ENCODE results near the gene EBF3.

The EBF3 gene

GRCh38 chr10:129839285-129840195, 124.5 kb downstream of the EBF3 start:
- H3K4me3 ChIP-seq (replicated peaks; ENCODE audit: low read depth, low read length): no peak overlapping the region
- no peak for TF ChIP-seq CTCF (IDR thresholded peaks at IDR 0.05; ENCODE audit: low read depth, low read length, missing control alignments)
- DNase-seq (ENCODE audit: extremely low read depth, low read depth): no peak

GRCh38 chr10:129838794-129839193, 125.3 kb downstream of the EBF3 start:
- H3K4me3 ChIP-seq (replicated peaks; ENCODE audit: low read depth, low read length): no peak overlapping the region
- DNase-seq (ENCODE audit: extremely low read depth, low read depth): no peak
- TF ChIP-seq CTCF (IDR thresholded peaks at IDR 0.05; ENCODE audit: low read depth, low read length, missing control alignments): no peak

GRCh38 chr10:129837909-129838582, 126.0 kb downstream of the EBF3 start:
- TF ChIP-seq CTCF (IDR thresholded peaks at IDR 0.05; ENCODE audit: low read depth, low read length, missing control alignments): no peak
- H3K4me3 ChIP-seq (replicated peaks; ENCODE audit: low read depth, low read length): no peak overlapping the region

GRCh38 chr10:129836253-129836652, 127.8 kb downstream of the EBF3 start:
- TF ChIP-seq CTCF (IDR thresholded peaks at IDR 0.05; ENCODE audit: low read depth, low read length, missing control alignments): no peak
- no peak overlapping the region for H3K4me3 ChIP-seq (replicated peaks; ENCODE audit: low read depth, low read length)
- no peak for DNase-seq (ENCODE audit: extremely low read depth, low read depth)

More at GRCh38 chr10:129837909-129838582, 126.0 kb downstream of the EBF3 start:
- no peak for DNase-seq (ENCODE audit: extremely low read depth, low read depth)

- H3K4me3 ChIP-seq (replicated peaks; ENCODE audit: low read depth, low read length): no peak overlapping the region
- no peak for DNase-seq (ENCODE audit: extremely low read depth, low read depth)
- TF ChIP-seq CTCF (IDR thresholded peaks at IDR 0.05; ENCODE audit: low read depth, low read length, missing control alignments): no peak
Measured at GRCh38 chr10:129833994-129834739, 129.9 kb downstream of the EBF3 start.

GRCh38 chr10:129833468-129833950, 130.6 kb downstream of the EBF3 start:
- no peak for DNase-seq (ENCODE audit: extremely low read depth, low read depth)
- no peak for TF ChIP-seq CTCF (IDR thresholded peaks at IDR 0.05; ENCODE audit: low read depth, low read length, missing control alignments)
- H3K4me3 ChIP-seq (replicated peaks; ENCODE audit: low read depth, low read length): no peak overlapping the region
